KG1 (cell line): ENCODE results near the gene CISTR.
"Not testable (repeated sequence)": the region's sequence is repeated elsewhere in the genome, so short reads cannot be mapped to it uniquely, and the experiment has no call there.

ENCODE experiments used
- DNase-seq: peaks from one replicate; lab custom pipeline; 2025; lab: John Stamatoyannopoulos, UW

The CISTR gene

GRCh38 chr12:53718567-53718966 is 33.2 kb downstream of the CISTR start:
- not testable (repeated sequence) for DNase-seq

- no peak for DNase-seq
These were observed 34.5 kb downstream of the CISTR start for GRCh38 chr12:53717319-53717718.

GRCh38 chr12:53714004-53714403 is 37.8 kb downstream of the CISTR start:
- DNase-seq, result no peak

- DNase-seq, result no peak
These were observed 38.3 kb downstream of the CISTR start for GRCh38 chr12:53713516-53713915.

- no peak for DNase-seq
These were observed 39.6 kb downstream of the CISTR start for GRCh38 chr12:53712059-53712643.

- no peak for DNase-seq
These were observed 41.7 kb downstream of the CISTR start for GRCh38 chr12:53710091-53710490.

- no peak for DNase-seq
These were observed 42.1 kb downstream of the CISTR start for GRCh38 chr12:53709671-53710070.

GRCh38 chr12:53706080-53706479 is 45.7 kb downstream of the CISTR start:
- no peak for DNase-seq

GRCh38 chr12:53703756-53704155 is 48.0 kb downstream of the CISTR start:
- DNase-seq, result no peak

- no peak for DNase-seq
These were observed 50.1 kb downstream of the CISTR start for GRCh38 chr12:53701518-53702264.

- DNase-seq, result no peak
These were observed 51.2 kb downstream of the CISTR start for GRCh38 chr12:53700567-53700966.

GRCh38 chr12:53699678-53700025 is 52.1 kb downstream of the CISTR start:
- DNase-seq, result no peak

- DNase-seq, result no peak
These were observed 52.7 kb downstream of the CISTR start for GRCh38 chr12:53698948-53699677.

- DNase-seq, result no peak
These were observed 55.0 kb downstream of the CISTR start for GRCh38 chr12:53696655-53697331.
